Liver (tissue), 9 donors: ENCODE results near the gene CAPRIN1. TPM values are rescaled to one million over a fixed set of nuclear protein-coding genes. Genes with fewer than 3 reads are reported as not detected.

Source experiments
- DNase-seq: peaks from one replicate; pipeline ENCODE4 v3.0.0-alpha.2; 2017; ENCODE audit warnings: low spot score
- H3K27ac ChIP-seq, 2 donors: one replicate each; pipeline ENCODE4 v1.7.0; 2013; ENCODE audit warnings: inconsistent platforms in 2 of 2, low read length in 2 of 2, control low read depth in 1 of 2, low read depth in 1 of 2, mild to moderate bottlenecking in 1 of 2
- H3K27me3 ChIP-seq, 4 donors: one replicate each; pipeline versions ENCODE4 v1.6.1 to v1.7.0; 2013; ENCODE audit warnings: low read length in 3 of 4, inconsistent platforms in 1 of 4, mild to moderate bottlenecking in 1 of 4, moderate library complexity in 1 of 4; ENCODE audit not compliant: control insufficient read depth in 4 of 4, insufficient read depth in 4 of 4
- H3K36me3 ChIP-seq, 4 donors: one replicate each; pipeline versions ENCODE4 v1.6.1 to v1.7.0; 2013; ENCODE audit warnings: low read length in 3 of 4, mild to moderate bottlenecking in 3 of 4, low read depth in 1 of 4, moderate library complexity in 1 of 4; ENCODE audit not compliant: control insufficient read depth in 4 of 4, insufficient read depth in 3 of 4
- H3K4me1 ChIP-seq, 4 donors: one replicate each; pipeline versions ENCODE4 v1.6.1 to v1.7.0; 2013; ENCODE audit warnings: low read length in 3 of 4, mild to moderate bottlenecking in 3 of 4, moderate library complexity in 1 of 4; ENCODE audit not compliant: control insufficient read depth in 4 of 4, insufficient read depth in 4 of 4
- H3K4me3 ChIP-seq, 3 donors: one replicate each; pipeline versions ENCODE4 v1.6.1 to v1.7.0; 2013; ENCODE audit warnings: low read length in 3 of 3, control low read depth in 1 of 3, low read depth in 1 of 3, mild to moderate bottlenecking in 1 of 3
- H3K9ac ChIP-seq, 2 donors: one replicate each; pipeline ENCODE4 v1.7.0; 2013; ENCODE audit warnings: low read length in 2 of 2, mild to moderate bottlenecking in 2 of 2, moderate library complexity in 2 of 2, control low read depth in 1 of 2, low read depth in 1 of 2
- H3K9me3 ChIP-seq, 4 donors: one replicate each; pipeline versions ENCODE4 v1.6.1 to v1.7.0; 2013; ENCODE audit warnings: low read length in 3 of 4; ENCODE audit not compliant: control insufficient read depth in 4 of 4
- ATF3 ChIP-seq: IDR thresholded peaks from 2 replicates; pipeline ENCODE4 v1.6.1; 2016; ENCODE audit warnings: antibody characterized with exemption
- CTCF ChIP-seq: fragments of 150-350 bp; IDR thresholded peaks from 2 replicates; pipeline ENCODE4 v1.5.1; 2017; ENCODE audit warnings: improper control_type of control experiment, low read depth, low read length; ENCODE audit not compliant: missing input control
- EGR1 ChIP-seq, 2 donors: IDR thresholded peaks; 2 replicates each; pipeline ENCODE4 v1.6.1; 2016 to 2018; ENCODE audit warnings: antibody characterized with exemption in 2 of 2, low read depth in 2 of 2
- GABPA ChIP-seq, 2 donors: IDR thresholded peaks in 1 of 2; conservative IDR thresholded peaks in 1 of 2; 2 replicates each; pipeline ENCODE4 v1.6.1; 2016; ENCODE audit warnings: antibody characterized with exemption in 2 of 2, mild to moderate bottlenecking in 1 of 2, moderate library complexity in 1 of 2
- HNF4A ChIP-seq, 2 donors: conservative IDR thresholded peaks; 2 replicates each; pipeline ENCODE4 v1.6.1; 2016; ENCODE audit warnings: antibody characterized with exemption in 2 of 2, mild to moderate bottlenecking in 2 of 2
- MAX ChIP-seq: IDR thresholded peaks from 2 replicates; pipeline ENCODE4 v1.6.1; 2016; ENCODE audit warnings: antibody characterized with exemption
- RAD21 ChIP-seq, 2 donors: IDR thresholded peaks; 2 replicates each; pipeline ENCODE4 v1.6.1; 2016; ENCODE audit warnings: antibody characterized with exemption in 2 of 2, mild to moderate bottlenecking in 2 of 2
- REST ChIP-seq: IDR thresholded peaks from 2 replicates; pipeline ENCODE4 v1.6.1; 2016; ENCODE audit warnings: antibody characterized with exemption, mild to moderate bottlenecking
- RXRA ChIP-seq, 2 donors: IDR thresholded peaks; 2 replicates each; pipeline ENCODE4 v1.6.1; 2017 to 2018; ENCODE audit warnings: antibody characterized with exemption in 2 of 2, mild to moderate bottlenecking in 1 of 2
- SP1 ChIP-seq: IDR thresholded peaks from 2 replicates; pipeline ENCODE4 v1.6.1; 2018; ENCODE audit warnings: antibody characterized with exemption, mild to moderate bottlenecking
- TAF1 ChIP-seq: conservative IDR thresholded peaks from 2 replicates; pipeline ENCODE4 v1.6.1; 2016; ENCODE audit warnings: antibody characterized with exemption, mild to moderate bottlenecking
- WGBS: extraction: QIAGEN DNeasy Blood & Tissue Kit; methylation state at CpG from one replicate; pipeline ENCODE4 v1.1.7; 2013; 5-methylcytosine and 5-hydroxymethylcytosine counted together
- polyA plus RNA-seq, 2 donors: library from polyadenylated mRNA; stranded (reverse) in 1 of 2; unstranded in 1 of 2; fragments of 200-250 nt in 1 of 2; fragments of >200 nt in 1 of 2; fragmentation: Nextera tagmentation in 1 of 2; extraction: Ambion mirVana in 1 of 2; gene quantifications; one replicate each; pipeline versions ENCODE4 v1.2.1 to v1.2.3, GENCODE V29; 2013 to 2015
- total RNA-seq, 2 donors: library from RNA; depleted of rRNA; stranded (reverse); fragments of >200 nt; gene quantifications; one replicate each; pipeline ENCODE4 v1.2.3, GENCODE V29; 2014
- donor health status: healthy.
- donor health status: healthy.
- donor health status: healthy.
- donor health status: healthy.
- donor health status: healthy.

CAPRIN1 gene
- total and polyA plus RNA-seq, 4 donors: 19.5 to 112 (median 56.5) TPM

GRCh38 chr11:34030382-34030781 lies 21.1 kb upstream of the CAPRIN1 start (continued):
- TF ChIP-seq REST (no peak), ATF3 (no peak), RXRA (IDR thresholded peaks at IDR 0.05) (no peak)

GRCh38 chr11:34033399-34033798 lies 18.1 kb upstream of the CAPRIN1 start:
- no peak for DNase-seq
- Histone ChIP-seq H3K27ac (no peak overlapping the region), H3K9me3 (no peaks in the 10 kb centered on the region), H3K4me3 (no peak overlapping the region), H3K27me3 (no peaks in the 10 kb centered on the region), H3K4me1 (peaks cover 0 to 13% (median 8%) of the 10 kb centered on the region in 4 donors), H3K36me3 (no peaks in the 10 kb centered on the region), H3K9ac (no peak overlapping the region)
- 97% methylated on average over 2 of the region's 2 CpGs for WGBS
- TF ChIP-seq GABPA (IDR thresholded peaks at IDR 0.05 in 1 of 2, conservative IDR thresholded peaks at IDR 0.05 in 1 of 2) (no peak), RAD21 (IDR thresholded peaks at IDR 0.05) (no peak), REST (no peak), EGR1 (IDR thresholded peaks at IDR 0.05; ENCODE audit: low read depth in 2 of 2) (no peak), MAX (no peak), HNF4A (conservative IDR thresholded peaks at IDR 0.05) (no peak), SP1 (no peak), TAF1 (no peak), CTCF (no peak)
